ENCODE data around the gene IL15.

- TF ChIP-seq BRCA1 (IDR thresholded peaks at IDR 0.05; ENCODE audit: low read depth, low read length) (no peak), RAD21 (IDR thresholded peaks at IDR 0.05 in 1 of 2, conservative IDR thresholded peaks at IDR 0.05 in 1 of 2; ENCODE audit: low read depth in 2 of 2, low read length in 2 of 2) (no peak), CTCF (IDR thresholded peaks at IDR 0.05; ENCODE audit: control extremely low read depth in 1 of 3, insufficient read depth in 1 of 3, low read depth in 1 of 3, low read length in 3 of 3) (no peak), CHD1 (IDR thresholded peaks at IDR 0.05; ENCODE audit: low read depth, low read length) (no peak), NANOG (IDR thresholded peaks at IDR 0.05; ENCODE audit: insufficient read depth, low read depth, low read length, poor library complexity, severe bottlenecking) (no peak), BCL11A (IDR thresholded peaks at IDR 0.05; ENCODE audit: low read depth in 2 of 2, low read length in 2 of 2) (no peak), POLR2A (IDR thresholded peaks at IDR 0.05; ENCODE audit: control extremely low read depth in 1 of 2, low read depth in 2 of 2, low read length in 2 of 2) (no peak), EZH2 (IDR thresholded peaks at IDR 0.05; ENCODE audit: low read depth, low read length, severe bottlenecking) (no peak)
- TF ChIP-seq, protein P1, sequence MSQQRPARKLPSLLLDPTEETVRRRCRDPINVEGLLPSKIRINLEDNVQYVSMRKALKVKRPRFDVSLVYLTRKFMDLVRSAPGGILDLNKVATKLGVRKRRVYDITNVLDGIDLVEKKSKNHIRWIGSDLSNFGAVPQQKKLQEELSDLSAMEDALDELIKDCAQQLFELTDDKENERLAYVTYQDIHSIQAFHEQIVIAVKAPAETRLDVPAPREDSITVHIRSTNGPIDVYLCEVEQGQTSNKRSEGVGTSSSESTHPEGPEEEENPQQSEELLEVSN (IDR thresholded peaks at IDR 0.05): no peak
Observed at GRCh38 chr4:141595531-141595930, 40.9 kb upstream of the IL15 start.

Measured in H1 (cell line).